Measurements from ENCODE around the gene MLXIPL. TPM values are rescaled to one million over a fixed set of nuclear protein-coding genes. Genes with fewer than 3 reads are reported as not detected.
A peak's percentile ranks its signal among the peaks of the same experiment; 100 is the strongest.

The MLXIPL gene
- total RNA-seq, 1 donor from 2014 or later, result 0.86 TPM

- Mint-ChIP-seq H3K9me3 (ENCODE audit: unreplicated experiment) (peaks cover 3% of the 10 kb centered on the region), H3K4me3 (ENCODE audit: unreplicated experiment) (no peak overlapping the region), H3K27ac (ENCODE audit: unreplicated experiment) (no peak overlapping the region), H3K4me1 (ENCODE audit: low read depth, unreplicated experiment) (no peaks in the 10 kb centered on the region), H3K27me3 (ENCODE audit: unreplicated experiment) (peaks cover 21% of the 10 kb centered on the region), H3K36me3 (ENCODE audit: unreplicated experiment) (no peaks in the 10 kb centered on the region)
- no peak for DNase-seq
- TF ChIP-seq CTCF (IDR thresholded peaks at IDR 0.05; ENCODE audit: partially characterized antibody, unreplicated experiment), result no peak
Measured at GRCh38 chr7:73649576-73649975, 25.3 kb upstream of the MLXIPL start.

- Mint-ChIP-seq H3K27me3 (ENCODE audit: unreplicated experiment) (peaks cover 24% of the 10 kb centered on the region), H3K9me3 (ENCODE audit: unreplicated experiment) (peaks cover 3% of the 10 kb centered on the region), H3K4me1 (ENCODE audit: low read depth, unreplicated experiment) (no peaks in the 10 kb centered on the region), H3K27ac (ENCODE audit: unreplicated experiment) (no peak overlapping the region), H3K36me3 (ENCODE audit: unreplicated experiment) (no peaks in the 10 kb centered on the region), H3K4me3 (ENCODE audit: unreplicated experiment) (peak overlapping the region; percentile 74)
- TF ChIP-seq CTCF (IDR thresholded peaks at IDR 0.05; ENCODE audit: partially characterized antibody, unreplicated experiment), result no peak
- no peak for DNase-seq
Measured at GRCh38 chr7:73648593-73649332, 24.4 kb upstream of the MLXIPL start.

GRCh38 chr7:73647725-73648592 lies 23.6 kb upstream of the MLXIPL start:
- H3K4me3 Mint-ChIP-seq (ENCODE audit: unreplicated experiment), result peak overlapping the region; percentile 74
- DNase-seq, result peak; percentile 34
- TF ChIP-seq CTCF (IDR thresholded peaks at IDR 0.05; ENCODE audit: partially characterized antibody, unreplicated experiment), result no peak
- H3K9me3 Mint-ChIP-seq (ENCODE audit: unreplicated experiment), result peaks cover 3% of the 10 kb centered on the region
- peaks cover 24% of the 10 kb centered on the region for H3K27me3 Mint-ChIP-seq (ENCODE audit: unreplicated experiment)
- H3K4me1 Mint-ChIP-seq (ENCODE audit: low read depth, unreplicated experiment), result no peaks in the 10 kb centered on the region
- no peak overlapping the region for H3K27ac Mint-ChIP-seq (ENCODE audit: unreplicated experiment)
- H3K36me3 Mint-ChIP-seq (ENCODE audit: unreplicated experiment), result no peaks in the 10 kb centered on the region

- H3K4me3 Mint-ChIP-seq (ENCODE audit: unreplicated experiment), result peak overlapping the region; percentile 46
- no peak overlapping the region for H3K27ac Mint-ChIP-seq (ENCODE audit: unreplicated experiment)
- no peak for TF ChIP-seq CTCF (IDR thresholded peaks at IDR 0.05; ENCODE audit: partially characterized antibody, unreplicated experiment)
- H3K9me3 Mint-ChIP-seq (ENCODE audit: unreplicated experiment), result peaks cover 3% of the 10 kb centered on the region
- DNase-seq, result no peak
- no peaks in the 10 kb centered on the region for H3K36me3 Mint-ChIP-seq (ENCODE audit: unreplicated experiment)
- no peaks in the 10 kb centered on the region for H3K4me1 Mint-ChIP-seq (ENCODE audit: low read depth, unreplicated experiment)
- peaks cover 20% of the 10 kb centered on the region for H3K27me3 Mint-ChIP-seq (ENCODE audit: unreplicated experiment)
Measured at GRCh38 chr7:73646785-73647724, 22.7 kb upstream of the MLXIPL start.
